Ishikawa (cell line): Measurements from ENCODE around the gene RPGRIP1L.

Experiments
- CEBPB ChIP-seq: IDR thresholded peaks from 2 replicates; pipeline ENCODE4 v1.6.1; 2012
- CREB1 ChIP-seq: IDR thresholded peaks from 2 replicates; pipeline ENCODE4 v1.6.1; 2012; ENCODE audit warnings: low read depth
- EGR1 ChIP-seq: IDR thresholded peaks from 2 replicates; pipeline ENCODE4 v1.6.1; 2012
- EP300 ChIP-seq: IDR thresholded peaks from 2 replicates; pipeline ENCODE4 v1.6.1; 2012; ENCODE audit warnings: borderline replicate concordance
- FOXM1 ChIP-seq: IDR thresholded peaks from 2 replicates; pipeline ENCODE4 v1.6.1; 2012; ENCODE audit warnings: low read depth, borderline replicate concordance
- NFIC ChIP-seq: IDR thresholded peaks from 2 replicates; pipeline ENCODE4 v1.6.1; 2012
- RAD21 ChIP-seq: IDR thresholded peaks from 2 replicates; pipeline ENCODE4 v1.6.1; 2012; ENCODE audit warnings: low read depth
- REST ChIP-seq: IDR thresholded peaks from 2 replicates; pipeline ENCODE4 v1.6.1; 2012; ENCODE audit warnings: low read depth, mild to moderate bottlenecking
- TAF1 ChIP-seq: IDR thresholded peaks from 2 replicates; pipeline ENCODE4 v1.6.1; 2012; ENCODE audit warnings: low read depth, mild to moderate bottlenecking
- TCF12 ChIP-seq: IDR thresholded peaks from 2 replicates; pipeline ENCODE4 v1.6.1; 2012; ENCODE audit warnings: low read depth
- TEAD4 ChIP-seq: IDR thresholded peaks from 2 replicates; pipeline ENCODE4 v1.6.1; 2012
- USF1 ChIP-seq: IDR thresholded peaks from 2 replicates; pipeline ENCODE4 v1.6.1; 2012
- YY1 ChIP-seq: IDR thresholded peaks from 2 replicates; pipeline ENCODE4 v1.6.1; 2012; ENCODE audit warnings: low read depth
- ZBTB7A ChIP-seq: IDR thresholded peaks from 2 replicates; pipeline ENCODE4 v1.6.1; 2012; ENCODE audit warnings: low read depth
- TF ChIP-seq, protein P1 (sequence below): IDR thresholded peaks from 2 replicates; pipeline ENCODE4 v1.6.1; 2012

The RPGRIP1L gene

DNA sequence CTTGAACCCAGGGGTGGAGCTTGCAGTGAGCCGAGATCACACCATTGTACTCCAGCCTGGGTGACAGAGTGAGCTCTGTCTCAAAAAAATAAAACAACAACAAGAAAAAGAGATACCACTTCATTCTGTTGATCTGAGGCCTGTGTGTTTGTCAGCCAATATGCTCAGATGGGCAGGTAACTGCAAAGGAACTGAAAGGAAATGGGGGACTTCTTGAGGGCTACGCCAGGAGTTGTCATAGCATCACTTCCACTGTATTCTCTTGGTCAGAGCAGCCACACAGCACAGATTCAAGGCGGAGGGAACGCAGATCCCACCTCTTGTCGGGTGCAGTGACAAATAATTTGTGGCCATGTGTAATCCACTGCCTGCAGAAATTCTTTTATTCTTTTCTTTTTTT is 126.8 kb downstream of the RPGRIP1L start:
- TF ChIP-seq, protein P1, sequence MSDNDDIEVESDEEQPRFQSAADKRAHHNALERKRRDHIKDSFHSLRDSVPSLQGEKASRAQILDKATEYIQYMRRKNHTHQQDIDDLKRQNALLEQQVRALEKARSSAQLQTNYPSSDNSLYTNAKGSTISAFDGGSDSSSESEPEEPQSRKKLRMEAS: no peak
- TF ChIP-seq CREB1: no peak
- no peak for TF ChIP-seq EP300
- TF ChIP-seq RAD21: no peak
- no peak for TF ChIP-seq TCF12
- TF ChIP-seq TAF1: no peak
- no peak for TF ChIP-seq NFIC
- TF ChIP-seq EGR1: no peak
- no peak for TF ChIP-seq USF1
- TF ChIP-seq ZBTB7A: no peak
- TF ChIP-seq REST: no peak
- no peak for TF ChIP-seq FOXM1
- TF ChIP-seq YY1: no peak
- no peak for TF ChIP-seq TEAD4
- no peak for TF ChIP-seq CEBPB

DNA sequence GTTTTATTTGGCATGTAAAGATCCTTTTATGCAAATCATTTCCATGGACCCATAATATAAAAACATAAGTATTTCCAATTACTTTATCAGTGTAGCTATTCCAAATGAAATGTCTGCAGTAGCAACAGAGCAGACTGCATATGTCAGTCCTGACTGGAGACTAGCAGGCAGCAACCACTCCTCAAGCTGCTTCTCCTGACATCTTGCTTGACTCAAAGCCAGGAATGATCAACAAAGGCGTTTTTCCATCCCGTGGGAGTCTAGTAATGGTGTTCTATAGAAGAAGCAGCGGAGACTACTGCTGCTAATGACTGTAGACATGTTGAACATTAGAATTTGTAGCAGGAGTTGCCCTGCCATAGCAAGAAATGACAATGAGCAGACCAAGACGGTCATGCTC is 127.4 kb downstream of the RPGRIP1L start:
- TF ChIP-seq CEBPB (no peak), ZBTB7A (no peak), EP300 (no peak), RAD21 (no peak), TAF1 (no peak), USF1 (no peak), YY1 (no peak), FOXM1 (no peak), REST (no peak), CREB1 (no peak), EGR1 (no peak), NFIC (no peak), TCF12 (no peak)
- TF ChIP-seq, protein P1: no peak

DNA sequence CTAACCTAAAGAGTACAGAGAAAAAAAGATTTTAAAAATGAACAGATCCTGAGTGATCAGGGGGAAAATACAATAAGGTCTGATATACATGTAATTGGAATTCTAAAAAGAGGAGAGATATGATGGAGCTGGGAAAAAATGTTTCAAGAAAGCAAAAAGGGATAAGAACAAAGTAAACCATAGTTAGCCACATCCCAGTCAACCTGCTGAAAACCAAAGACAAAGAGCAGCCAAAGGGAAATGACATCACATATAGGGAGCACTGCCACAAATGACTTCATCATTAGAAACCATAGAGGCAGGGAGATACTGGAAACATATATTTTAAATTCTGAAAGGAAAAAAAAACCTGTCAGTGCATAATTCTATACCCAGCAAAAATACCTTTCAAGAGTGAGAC is 131.9 kb downstream of the RPGRIP1L start:
- TF ChIP-seq, protein P1: no peak
- no peak for TF ChIP-seq ZBTB7A
- TF ChIP-seq TAF1: no peak
- TF ChIP-seq NFIC: no peak
- no peak for TF ChIP-seq CEBPB
- TF ChIP-seq RAD21: no peak
- no peak for TF ChIP-seq REST

- no peak for TF ChIP-seq YY1
- no peak for TF ChIP-seq TCF12
- TF ChIP-seq CREB1: no peak
- no peak for TF ChIP-seq USF1
- TF ChIP-seq TEAD4: no peak
- no peak for TF ChIP-seq FOXM1
- no peak for TF ChIP-seq ZBTB7A
- TF ChIP-seq EGR1: no peak
- TF ChIP-seq, protein P1: no peak
- no peak for TF ChIP-seq CEBPB
- no peak for TF ChIP-seq RAD21
- TF ChIP-seq NFIC: no peak
- TF ChIP-seq REST: no peak
- TF ChIP-seq TAF1: no peak
- TF ChIP-seq EP300: no peak
Measured at GRCh38 chr16:53566552-53567245, 137.0 kb downstream of the RPGRIP1L start.
